GM19397 (cell line): Measurements from ENCODE around the gene CSF2.
A peak's percentile ranks its signal among the peaks of the same experiment; 100 is the strongest.

Source experiments
- ATAC-seq: cut with Tn5 transposase; IDR thresholded peaks from one replicate; pipeline ENCODE4 v1.9.1; 2021; ENCODE audit warnings: mild to moderate bottlenecking, moderate library complexity; ENCODE audit not compliant: unreplicated experiment

The CSF2 gene

GRCh38 chr5:132086277-132086794 is 12.7 kb downstream of the CSF2 start:
- ATAC-seq = no peak

- ATAC-seq = no peak
These were observed 13.6 kb downstream of the CSF2 start for GRCh38 chr5:132087176-132087575.

- no peak for ATAC-seq
These were observed 14.1 kb downstream of the CSF2 start for GRCh38 chr5:132087661-132088060.

- no peak for ATAC-seq
These were observed 15.8 kb downstream of the CSF2 start for GRCh38 chr5:132089363-132089762.

GRCh38 chr5:132090107-132090506 is 16.5 kb downstream of the CSF2 start:
- ATAC-seq = no peak

GRCh38 chr5:132093271-132093670 is 19.7 kb downstream of the CSF2 start:
- no peak for ATAC-seq

- ATAC-seq = no peak
These were observed 20.9 kb downstream of the CSF2 start for GRCh38 chr5:132094393-132095076.

GRCh38 chr5:132095077-132095410 is 21.5 kb downstream of the CSF2 start:
- no peak for ATAC-seq

- no peak for ATAC-seq
These were observed 21.9 kb downstream of the CSF2 start for GRCh38 chr5:132095424-132095972.

GRCh38 chr5:132096904-132097303 is 23.3 kb downstream of the CSF2 start:
- ATAC-seq = no peak

GRCh38 chr5:132098151-132098594 is 24.6 kb downstream of the CSF2 start:
- ATAC-seq = no peak

GRCh38 chr5:132098621-132099020 is 25.0 kb downstream of the CSF2 start:
- ATAC-seq = no peak

- peak; percentile 39 for ATAC-seq
These were observed 25.6 kb downstream of the CSF2 start for GRCh38 chr5:132099076-132099748.

- ATAC-seq = no peak
These were observed 26.3 kb downstream of the CSF2 start for GRCh38 chr5:132099905-132100304.

GRCh38 chr5:132100672-132101261 is 27.2 kb downstream of the CSF2 start:
- peak; percentile 30 for ATAC-seq

GRCh38 chr5:132101385-132101880 is 27.8 kb downstream of the CSF2 start:
- no peak for ATAC-seq

- no peak for ATAC-seq
These were observed 28.6 kb downstream of the CSF2 start for GRCh38 chr5:132102101-132102701.

GRCh38 chr5:132102944-132103331 is 29.3 kb downstream of the CSF2 start:
- no peak for ATAC-seq

- ATAC-seq = peak; percentile 62
These were observed 29.9 kb downstream of the CSF2 start for GRCh38 chr5:132103332-132103951.

GRCh38 chr5:132103969-132104391 is 30.4 kb downstream of the CSF2 start:
- ATAC-seq = peak; percentile 19

GRCh38 chr5:132104556-132104955 is 31.0 kb downstream of the CSF2 start:
- ATAC-seq = no peak
